Measurements from ENCODE around the gene UBXN10.
"Not testable (repeated sequence)": the region's sequence is repeated elsewhere in the genome, so short reads cannot be mapped to it uniquely, and the experiment has no call there.

Gene UBXN10

DNA sequence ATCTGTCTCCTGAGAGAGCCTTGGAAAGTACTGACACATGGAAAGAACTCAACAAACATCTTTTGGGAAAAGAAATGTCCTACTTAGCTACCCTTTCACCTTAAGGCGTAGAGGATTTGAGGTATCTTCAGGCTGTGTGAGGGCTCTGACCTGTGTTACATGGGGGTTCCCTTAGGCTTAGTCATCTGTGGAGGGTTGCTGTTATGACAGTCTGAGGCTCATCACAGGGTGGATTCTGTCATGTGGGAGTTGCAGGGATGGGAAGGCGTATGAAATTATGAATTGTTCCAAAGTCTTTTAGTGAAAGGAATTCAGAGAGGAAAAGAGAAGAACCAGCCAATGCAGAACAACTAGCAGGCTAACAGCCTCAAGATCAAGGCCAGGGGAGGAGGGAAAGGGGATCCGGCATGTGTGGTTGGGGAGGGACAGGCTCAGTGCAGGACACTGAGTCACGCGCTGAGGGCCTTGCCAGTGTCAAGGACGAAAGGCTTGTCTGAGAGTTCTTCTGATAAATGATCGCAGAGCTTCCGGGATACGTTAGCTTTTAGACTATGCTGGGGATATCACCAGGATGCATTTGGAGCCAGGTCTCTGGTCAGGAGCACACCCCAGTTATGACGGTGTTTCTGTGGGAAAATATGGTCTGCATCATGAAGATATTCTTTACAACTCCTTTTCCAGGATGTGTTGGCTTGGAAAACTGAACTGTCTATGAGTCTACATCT is 25.0 kb downstream of the UBXN10 start:
- DNase-seq = no peak

DNA sequence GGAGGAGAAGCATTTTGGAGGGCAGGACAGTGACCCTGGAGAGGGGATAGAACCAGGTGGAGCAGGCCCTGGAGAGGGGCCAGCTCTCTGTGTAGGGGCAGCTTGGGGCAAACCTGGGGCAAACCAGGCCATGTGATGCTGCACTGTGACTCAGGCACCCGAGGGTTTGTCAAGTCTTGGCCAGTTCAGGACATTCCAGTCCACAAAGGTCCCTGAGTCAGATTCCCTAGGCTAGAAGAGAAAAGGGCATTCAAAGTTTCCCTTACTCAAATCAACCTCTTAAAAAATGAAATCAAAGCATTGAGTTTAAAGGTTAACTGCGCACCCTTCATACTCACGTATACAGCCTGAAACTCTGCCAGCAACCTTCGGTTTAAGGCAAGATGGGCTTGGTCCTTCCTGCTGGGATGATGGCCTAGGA is 25.6 kb downstream of the UBXN10 start:
- no peak for DNase-seq

GRCh38 chr1:20212085-20212684 is 26.3 kb downstream of the UBXN10 start:
- DNase-seq = no peak

DNA sequence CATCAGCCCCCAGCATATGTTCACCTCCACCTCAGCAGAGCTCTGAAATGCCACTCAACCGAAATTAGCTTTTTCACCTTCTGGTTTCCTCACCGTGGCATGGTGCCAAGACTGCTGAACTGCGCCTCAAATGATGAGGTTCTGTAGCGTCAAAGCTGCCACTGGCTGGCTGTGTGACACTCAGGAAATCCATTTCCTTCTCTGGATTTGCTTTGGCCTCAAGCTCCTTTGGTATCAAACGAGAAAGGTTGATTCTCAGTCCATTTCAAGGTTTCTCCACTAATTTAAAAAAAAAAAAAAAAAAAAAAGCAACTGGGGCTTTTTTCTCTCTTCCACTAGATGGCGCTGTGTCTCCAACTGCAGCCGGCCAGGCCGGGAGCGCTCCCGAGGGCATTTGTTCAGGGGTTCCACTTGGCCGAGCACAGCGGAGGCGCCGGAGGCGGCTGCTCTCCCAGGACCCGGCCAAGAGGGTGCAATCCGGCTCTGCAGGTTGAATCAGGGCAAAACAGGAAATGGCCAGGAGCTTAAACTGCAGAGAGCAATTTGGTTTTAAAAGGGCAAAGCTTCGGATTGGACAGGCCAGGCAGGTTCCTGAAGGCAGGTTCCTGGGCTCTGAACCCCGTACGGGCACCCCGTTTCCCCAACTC is 26.9 kb downstream of the UBXN10 start:
- DNase-seq = peak; percentile 58

DNA sequence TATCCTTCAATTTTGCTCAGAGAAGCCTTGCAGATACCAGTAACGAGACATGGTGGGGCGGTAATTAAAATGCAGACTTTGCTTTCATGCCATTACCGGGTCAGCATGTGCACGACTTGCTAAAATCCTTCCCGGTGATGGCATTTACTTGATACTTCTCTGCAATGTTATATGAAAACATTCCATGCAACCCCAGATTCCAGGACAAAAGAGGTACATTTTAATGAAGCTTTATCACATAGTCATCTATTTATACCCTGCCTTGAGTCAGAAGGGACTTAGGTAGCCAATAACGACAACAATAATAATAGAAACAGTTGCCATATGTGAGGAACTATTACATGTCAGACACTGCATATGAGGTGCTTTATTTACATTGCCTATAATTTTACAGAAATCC is 29.8 kb downstream of the UBXN10 start:
- DNase-seq = no peak

DNA sequence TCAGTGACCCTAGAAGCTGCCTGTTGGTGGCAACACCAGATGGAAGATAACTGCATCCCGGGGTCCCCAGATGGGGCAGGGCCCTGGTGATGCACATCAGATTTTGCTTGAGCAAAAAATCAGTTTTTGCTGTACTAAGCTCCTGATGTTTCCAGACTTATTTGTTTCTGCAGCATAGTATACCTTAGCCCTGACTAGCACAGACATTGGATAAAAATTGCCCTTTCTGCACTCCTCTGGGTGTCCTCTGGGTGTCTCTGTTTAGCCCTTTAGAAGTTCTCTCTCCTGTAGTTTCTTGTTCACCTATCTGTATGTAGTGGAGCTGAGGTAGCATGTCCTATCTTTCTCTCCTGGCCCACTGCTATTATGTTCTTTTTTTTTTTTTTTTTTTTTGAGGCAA is 30.7 kb downstream of the UBXN10 start:
- DNase-seq = peak; percentile 17

GRCh38 chr1:20219053-20219452 is 33.2 kb downstream of the UBXN10 start:
- DNase-seq = not testable (repeated sequence)

DNA sequence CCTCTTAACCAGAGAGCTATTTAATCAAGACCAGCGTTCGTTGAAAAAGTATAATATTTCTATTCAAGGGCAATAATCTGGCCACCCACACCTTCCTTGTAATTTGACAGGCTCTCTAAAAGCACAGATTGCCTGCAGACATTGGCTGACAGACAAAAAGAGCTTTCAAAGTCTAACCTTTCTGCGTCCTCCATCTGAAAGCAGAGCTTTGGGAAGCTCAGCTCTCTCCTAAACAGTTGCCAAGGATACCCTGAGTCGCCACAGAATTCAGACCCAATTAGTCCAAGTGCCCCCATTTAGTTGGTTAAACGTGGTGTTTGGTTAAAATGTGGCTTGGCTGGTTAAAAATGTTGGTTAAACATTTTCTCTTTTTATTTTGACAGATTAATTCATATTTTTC is 34.1 kb downstream of the UBXN10 start:
- DNase-seq = no peak

- no peak for DNase-seq
Measured at GRCh38 chr1:20223106-20223505, 37.2 kb downstream of the UBXN10 start.

- DNase-seq = no peak
Measured at GRCh38 chr1:20223551-20224419, 37.9 kb downstream of the UBXN10 start.

DNA sequence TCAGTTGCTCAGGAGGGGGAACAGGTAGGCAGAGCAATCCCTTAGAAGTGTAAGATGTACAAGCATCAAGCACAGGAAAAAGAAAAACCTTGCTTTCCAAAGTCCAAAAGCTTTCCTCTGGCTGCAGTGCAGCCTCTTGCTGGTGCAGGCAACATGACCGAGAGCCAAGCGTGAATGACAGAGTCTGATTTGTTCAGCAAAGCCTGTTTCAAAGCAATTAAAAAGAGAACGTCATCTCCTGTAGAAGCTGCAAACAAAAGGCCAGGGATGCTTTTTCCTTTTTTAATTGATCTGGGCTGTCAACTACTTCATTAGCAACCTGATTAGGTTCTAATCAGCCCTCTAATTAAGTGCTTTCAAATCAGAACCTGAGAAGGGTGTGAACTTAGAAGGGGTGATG is 38.6 kb downstream of the UBXN10 start:
- no peak for DNase-seq

DNA sequence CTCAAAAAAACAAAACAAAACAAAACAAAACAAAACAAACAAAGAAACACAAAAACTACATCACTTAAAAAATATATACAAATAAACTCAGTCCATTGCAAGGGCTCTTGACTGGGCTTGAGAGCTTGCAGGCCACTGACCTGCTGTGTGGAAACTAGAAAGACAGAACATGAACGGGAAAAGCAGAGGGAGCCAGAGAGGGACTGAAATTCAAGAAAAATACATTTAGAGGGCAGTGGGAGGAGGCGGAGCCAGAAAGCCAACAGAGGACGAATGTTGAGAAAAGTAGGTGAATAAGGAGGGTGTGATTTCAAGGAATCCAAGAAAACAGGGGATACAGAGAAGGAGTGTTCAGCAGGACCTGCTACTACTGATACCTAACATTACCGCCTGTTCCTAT is 41.8 kb downstream of the UBXN10 start:
- DNase-seq = no peak

- DNase-seq = no peak
Measured at GRCh38 chr1:20228314-20228825, 42.5 kb downstream of the UBXN10 start.

DNA sequence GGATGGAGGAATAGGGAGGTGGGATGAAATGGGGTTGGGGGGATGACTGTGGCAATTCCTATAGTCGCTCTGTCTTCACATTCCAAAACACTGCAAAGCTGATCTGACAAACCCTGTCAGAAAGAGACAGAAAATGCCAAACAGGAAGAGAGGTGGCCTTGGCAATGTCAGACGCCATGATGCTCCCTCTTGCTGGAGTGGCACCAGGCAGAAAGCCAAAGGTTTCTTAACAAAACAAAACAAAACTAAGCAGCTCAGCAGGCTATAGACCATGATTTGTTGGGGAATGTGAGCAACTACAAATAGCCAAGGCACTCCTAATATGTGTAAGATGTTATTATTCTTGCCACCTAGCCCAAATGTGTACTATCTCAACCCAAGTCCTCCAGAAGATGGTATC is 43.3 kb downstream of the UBXN10 start:
- DNase-seq = no peak

DNA sequence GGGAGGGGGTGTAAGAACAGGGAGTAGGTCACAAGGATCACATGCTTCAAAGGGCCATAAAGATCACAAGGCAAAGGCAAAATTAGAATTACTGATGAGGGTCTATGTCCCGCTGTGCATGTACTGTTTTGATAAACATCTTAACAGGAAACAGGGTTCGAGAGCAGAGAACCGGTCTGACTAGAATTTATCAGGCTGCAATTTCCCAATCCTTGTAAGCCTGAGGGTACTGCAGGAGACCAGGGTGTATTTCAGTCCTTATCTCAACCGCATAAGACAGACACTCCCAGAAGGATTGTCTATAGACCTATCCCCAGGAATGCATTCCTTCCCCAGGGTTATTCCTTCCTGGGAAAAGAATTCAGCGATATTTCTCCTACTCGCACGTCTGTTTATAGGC is 46.7 kb downstream of the UBXN10 start:
- DNase-seq = not testable (repeated sequence)

- DNase-seq = peak; percentile 35
Measured at GRCh38 chr1:20233394-20233793, 47.5 kb downstream of the UBXN10 start.

DNA sequence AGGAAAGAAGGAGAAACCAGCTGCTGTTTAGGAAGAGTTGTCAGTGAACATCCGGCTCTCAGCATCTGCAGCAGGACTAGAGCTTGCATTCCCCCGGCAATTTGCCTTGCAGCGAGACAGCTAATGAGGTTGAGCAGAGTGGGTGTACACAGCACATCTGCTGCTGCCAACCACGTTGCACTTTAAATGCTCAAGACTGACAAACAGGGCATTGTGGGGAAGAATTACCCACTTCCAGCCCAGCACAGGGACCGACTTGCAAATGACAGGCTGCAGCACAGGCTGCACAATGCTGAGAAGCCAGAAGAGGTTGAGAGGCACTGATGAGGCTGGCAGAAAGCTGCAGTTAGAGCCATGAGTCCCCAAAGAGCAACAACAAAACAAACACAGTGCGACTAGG is 48.0 kb downstream of the UBXN10 start:
- DNase-seq = no peak

DNA sequence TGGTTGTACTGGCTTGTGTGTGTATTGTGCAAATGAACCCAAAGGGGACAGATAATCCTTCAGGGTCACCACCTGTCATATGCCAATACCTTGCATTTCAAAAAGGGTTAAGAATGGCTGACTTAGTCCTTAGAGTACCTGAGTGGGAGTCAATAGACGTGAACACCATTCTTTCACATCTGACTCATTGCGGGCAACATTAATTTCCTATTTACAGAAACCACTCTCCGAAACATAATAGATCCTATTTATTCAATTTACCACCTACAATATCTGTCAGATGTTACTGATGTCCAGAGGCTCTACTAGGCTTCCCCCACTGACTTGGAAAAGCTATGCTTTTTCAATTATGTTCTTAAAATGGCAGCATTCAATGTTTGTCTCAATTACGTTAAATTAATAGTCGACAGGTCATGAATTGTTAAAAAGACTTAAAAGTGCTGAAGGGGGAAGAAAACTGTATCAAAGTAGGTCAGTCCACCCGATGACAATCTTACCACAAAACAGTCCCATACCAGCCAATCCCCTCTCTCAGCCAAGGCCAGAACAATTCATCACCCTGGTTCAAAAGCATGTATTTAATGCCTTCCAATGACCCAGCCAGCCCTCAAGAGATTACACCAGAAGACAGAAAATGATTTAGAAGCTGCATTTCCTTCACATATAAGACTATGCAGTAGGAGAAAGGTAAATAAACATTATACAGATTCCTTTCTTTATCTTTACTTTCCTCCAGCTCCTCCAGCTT is 49.1 kb downstream of the UBXN10 start:
- no peak for DNase-seq

DNA sequence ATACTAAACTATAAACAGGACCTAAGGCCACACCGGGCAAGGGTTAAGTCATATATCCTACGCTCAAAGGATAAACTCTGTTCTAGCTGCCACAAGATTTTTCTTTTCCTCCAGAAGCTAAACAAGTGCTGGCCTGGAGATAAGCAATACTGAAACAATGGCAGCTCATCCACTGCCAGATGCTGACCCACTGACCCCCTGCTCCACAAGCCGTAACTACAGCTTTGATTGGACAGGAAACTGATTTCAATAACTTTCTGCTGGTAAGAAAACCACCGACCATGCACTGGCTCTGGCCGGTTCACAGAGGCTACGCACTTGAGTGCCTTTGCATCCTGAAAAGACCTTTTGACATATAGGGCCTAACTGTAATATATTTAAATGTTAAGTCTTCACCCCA is 51.8 kb downstream of the UBXN10 start:
- DNase-seq = no peak

DNA sequence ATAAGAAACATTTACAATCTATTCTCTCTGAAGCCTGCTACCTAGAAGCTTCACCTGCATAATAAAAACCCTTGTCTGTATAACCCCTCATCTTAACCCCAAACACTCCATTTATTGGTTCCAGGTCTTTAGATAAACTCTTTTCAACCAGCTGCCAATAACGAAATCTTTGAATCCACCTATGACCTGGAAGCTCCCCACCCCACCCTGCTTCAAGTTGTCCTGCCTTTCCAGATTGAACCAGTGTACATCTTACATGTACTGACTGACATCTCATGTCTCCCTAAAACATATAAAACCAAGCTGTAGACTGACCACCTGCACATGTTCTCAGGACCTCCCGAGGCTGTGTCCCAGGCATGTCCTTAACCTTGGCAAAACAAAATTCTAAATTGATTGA is 54.1 kb downstream of the UBXN10 start:
- no peak for DNase-seq

- no peak for DNase-seq
Measured at GRCh38 chr1:20242890-20243479, 57.1 kb downstream of the UBXN10 start.
